NCI-H1105 treated with DMSO at 0.1 percent for 48 hours (cell line): Measurements from ENCODE around the gene RBMX2.
A peak's percentile ranks its signal among the peaks of the same experiment; 100 is the strongest.
"Not testable (repeated sequence)": the region's sequence is repeated elsewhere in the genome, so short reads cannot be mapped to it uniquely, and the experiment has no call there.

Experiments
- DNase-seq: peaks from one replicate; lab custom pipeline; 2025; lab: John Stamatoyannopoulos, UW

RBMX2 gene, protein sequence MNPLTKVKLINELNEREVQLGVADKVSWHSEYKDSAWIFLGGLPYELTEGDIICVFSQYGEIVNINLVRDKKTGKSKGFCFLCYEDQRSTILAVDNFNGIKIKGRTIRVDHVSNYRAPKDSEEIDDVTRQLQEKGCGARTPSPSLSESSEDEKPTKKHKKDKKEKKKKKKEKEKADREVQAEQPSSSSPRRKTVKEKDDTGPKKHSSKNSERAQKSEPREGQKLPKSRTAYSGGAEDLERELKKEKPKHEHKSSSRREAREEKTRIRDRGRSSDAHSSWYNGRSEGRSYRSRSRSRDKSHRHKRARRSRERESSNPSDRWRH

GRCh38 chrX:130401415-130402207, at the start of gene RBMX2:
Gene RBMX2, plus strand, starts transcription at chrX:130401987. Its CDS starts 46 bp downstream, at chrX:130402033.
- DNase-seq: peak; percentile 64

- not testable (repeated sequence) for DNase-seq
Observed at GRCh38 chrX:130352050-130352449, 49.7 kb upstream of the RBMX2 start.

DNA sequence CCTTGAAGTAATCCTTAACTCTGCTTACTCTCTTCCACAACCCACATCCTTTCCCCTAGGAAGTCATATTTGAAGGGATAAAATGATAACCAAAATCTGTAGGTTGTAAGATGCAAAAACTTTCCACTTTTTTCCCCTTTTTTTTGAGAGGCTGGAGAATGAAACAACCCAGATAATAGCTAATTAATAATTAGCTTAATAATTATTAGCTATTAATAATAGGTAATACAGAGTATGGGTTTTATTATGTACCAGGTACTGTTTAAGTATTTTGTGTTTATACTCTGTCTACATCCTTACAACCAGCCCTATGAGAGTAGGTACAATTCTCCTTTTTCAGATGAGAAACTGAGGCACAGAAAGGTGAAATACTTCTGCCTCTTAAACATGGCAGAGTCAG, 25.7 kb upstream of the RBMX2 start:
- no peak for DNase-seq

GRCh38 chrX:130378024-130378669, 23.6 kb upstream of the RBMX2 start:
- DNase-seq: no peak

- no peak for DNase-seq
Observed at GRCh38 chrX:130385520-130385919, 16.3 kb upstream of the RBMX2 start, which contains the start of gene GPR119. Gene GPR119, minus strand, starts transcription at chrX:130385674. Its CDS starts 227 bp downstream, at chrX:130385447.

GRCh38 chrX:130386408-130386808, 15.4 kb upstream of the RBMX2 start:
- DNase-seq: no peak

DNA sequence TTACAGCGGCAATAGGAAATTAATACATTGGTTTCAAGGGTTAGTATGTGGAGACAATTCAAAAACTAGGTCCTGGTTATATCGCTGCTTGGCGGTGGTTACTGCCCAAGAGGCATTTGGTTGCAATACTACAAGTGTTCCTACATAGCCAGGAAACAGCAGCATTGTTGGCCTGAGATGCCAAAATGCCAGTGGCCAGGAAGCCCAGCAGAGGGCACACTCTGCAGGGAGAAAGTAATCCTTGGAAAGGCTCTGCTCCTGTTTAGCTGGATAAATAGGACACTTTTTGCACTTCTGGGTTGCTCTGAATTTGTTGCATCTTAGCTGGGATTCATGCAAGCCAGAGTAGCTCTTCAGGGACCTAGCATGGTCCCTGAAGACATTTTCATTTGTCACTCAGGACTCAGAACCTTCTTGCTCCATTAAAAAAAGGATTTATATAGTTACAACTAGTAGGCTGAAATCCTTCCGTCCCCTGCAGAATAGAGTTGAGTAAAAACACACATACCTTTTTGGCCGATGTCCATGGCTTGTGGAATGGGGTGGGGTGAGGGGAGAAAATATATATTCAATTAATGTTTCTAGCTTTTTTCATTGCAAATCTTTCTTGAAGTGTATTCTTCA, 8.2 kb upstream of the RBMX2 start:
- peak; percentile 46 for DNase-seq

- no peak for DNase-seq
Observed at GRCh38 chrX:130395341-130395740, 6.4 kb upstream of the RBMX2 start.

- DNase-seq: no peak
Observed at GRCh38 chrX:130402208-130402684, 459 bp downstream of the RBMX2 start.

GRCh38 chrX:130413415-130413814, 11.6 kb downstream of the RBMX2 start:
- DNase-seq: no peak

- no peak for DNase-seq
Observed at GRCh38 chrX:130414800-130415199, 13.0 kb downstream of the RBMX2 start.

- DNase-seq: no peak
Observed at GRCh38 chrX:130415201-130415600, 13.4 kb downstream of the RBMX2 start.

- DNase-seq: no peak
Observed at GRCh38 chrX:130416785-130417184, 15.0 kb downstream of the RBMX2 start.

GRCh38 chrX:130418066-130418465, 16.3 kb downstream of the RBMX2 start:
- DNase-seq: no peak

DNA sequence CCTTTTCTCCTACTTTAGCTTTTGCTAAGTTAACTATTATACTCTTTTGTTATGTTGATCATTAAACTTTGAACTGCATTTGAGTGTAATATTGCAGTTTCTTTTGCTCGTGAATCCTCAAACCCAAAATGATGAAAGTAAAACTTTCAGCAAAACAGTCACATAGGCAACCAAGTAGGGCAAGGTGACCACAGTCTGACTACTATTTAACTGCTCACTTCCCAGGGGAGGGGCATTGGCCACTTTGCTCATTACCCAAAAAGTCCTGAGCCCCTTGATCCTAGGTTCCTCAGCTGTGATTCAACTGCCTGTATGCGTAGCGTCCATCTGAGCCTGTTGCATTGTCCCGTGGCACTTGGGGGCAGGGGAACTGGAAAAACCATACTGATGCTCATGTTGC, 17.0 kb downstream of the RBMX2 start:
- DNase-seq: no peak

DNA sequence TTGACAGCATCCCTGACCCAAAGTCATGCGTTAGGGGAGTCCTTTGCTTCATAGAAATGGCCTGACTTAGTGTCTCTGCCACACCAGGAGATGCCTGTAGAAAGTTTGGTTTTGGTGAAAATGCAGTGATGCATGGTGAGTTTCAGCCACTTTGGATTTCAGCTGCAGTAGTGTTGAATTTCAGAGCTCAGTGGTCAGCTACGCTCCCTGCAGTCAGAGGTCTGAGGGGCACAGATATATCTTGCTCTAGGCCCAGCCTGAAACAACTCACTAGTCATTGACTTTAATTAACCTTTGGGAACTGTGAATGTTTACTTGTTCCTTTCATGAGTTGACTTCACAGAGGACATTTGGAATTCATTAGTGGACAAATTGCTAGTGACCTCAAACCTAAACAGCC, 17.5 kb downstream of the RBMX2 start:
- DNase-seq: no peak

DNA sequence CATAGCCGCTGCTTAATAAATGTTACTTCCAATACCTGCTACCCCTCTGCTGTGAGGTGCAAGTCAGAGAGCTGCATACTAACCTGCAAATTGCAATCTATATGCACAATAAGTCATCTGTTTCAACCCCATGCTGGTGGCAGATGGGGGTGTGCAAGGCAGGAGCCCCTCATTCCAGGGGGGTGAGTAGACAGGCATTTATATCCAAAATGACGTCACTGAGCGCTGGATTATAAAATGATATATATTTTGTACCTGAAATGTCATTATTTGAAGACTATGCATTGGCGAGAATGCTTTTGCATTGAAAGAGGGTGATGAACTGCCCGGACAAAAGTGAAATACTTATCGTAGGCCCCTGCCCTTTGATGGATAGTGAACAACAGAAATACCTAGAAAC, 24.7 kb downstream of the RBMX2 start:
- no peak for DNase-seq

DNA sequence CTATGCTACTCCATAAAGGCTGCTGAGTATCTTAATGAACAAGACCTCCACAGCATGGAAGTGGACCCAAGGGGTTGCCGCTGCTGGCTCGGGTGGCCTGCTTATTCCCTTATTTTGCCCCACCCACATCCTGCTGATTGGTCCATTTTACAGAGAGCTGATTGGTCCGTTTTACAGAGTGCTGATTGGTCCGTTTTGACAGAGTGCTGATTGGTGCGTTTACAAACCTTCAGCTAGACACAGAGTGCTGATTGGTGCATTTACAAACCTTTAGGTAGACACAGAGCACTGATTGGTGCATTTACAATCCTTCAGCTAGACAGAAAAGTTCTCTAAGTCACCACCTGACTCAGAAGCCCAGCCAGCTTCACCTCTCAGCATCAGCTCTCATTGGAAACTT, 27.4 kb downstream of the RBMX2 start:
- not testable (repeated sequence) for DNase-seq

- DNase-seq: no peak
Observed at GRCh38 chrX:130435937-130436336, 34.1 kb downstream of the RBMX2 start.

GRCh38 chrX:130437996-130438395, 36.2 kb downstream of the RBMX2 start:
- DNase-seq: not testable (repeated sequence)

DNA sequence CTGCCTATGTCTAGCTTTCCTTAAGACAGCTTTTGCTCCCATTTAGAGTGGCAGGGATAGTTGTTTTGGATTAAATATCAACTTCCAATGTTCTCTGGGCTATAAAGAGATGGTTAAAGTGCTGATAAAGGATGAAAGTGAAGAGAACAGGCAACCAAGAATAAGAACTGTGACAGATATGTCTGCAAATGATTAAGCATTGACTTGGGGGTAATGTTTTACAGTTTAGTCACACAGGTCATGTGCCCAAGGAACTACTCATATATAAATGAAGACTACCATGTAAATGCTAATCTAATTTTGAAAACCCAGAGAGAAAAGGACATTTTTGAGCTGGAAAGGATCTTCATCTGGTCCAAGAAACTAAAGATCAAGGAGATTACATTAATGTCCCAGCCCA, 42.1 kb downstream of the RBMX2 start:
- DNase-seq: no peak
